Keratinocyte (primary cell): ENCODE results near the gene CREB5. TPM values are rescaled to one million over a fixed set of nuclear protein-coding genes. Genes with fewer than 3 reads are reported as not detected.

Experiments
- DNase-seq: peaks from one replicate; pipeline ENCODE4 v3.0.0-alpha.2; 2011; ENCODE audit warnings: low read depth, missing footprints, low spot score
- FAIRE-seq: peaks from 2 replicates; lab custom pipeline; 2011; peaks lifted over from hg19 to GRCh38; lab: Jason Lieb, UNC
- H2AFZ ChIP-seq: 2 replicates; pipeline ENCODE4 v1.6.0; 2012; ENCODE audit warnings: low read length, control low read depth, inconsistent platforms; ENCODE audit not compliant: control insufficient read depth
- H3K27ac ChIP-seq: 2 replicates; pipeline ENCODE4 v1.5.1; 2011; ENCODE audit warnings: low read length; ENCODE audit not compliant: control insufficient read depth, insufficient read depth
- H3K27me3 ChIP-seq: 3 replicates; pipeline ENCODE4 v1.6.0; 2011; ENCODE audit warnings: low read length; ENCODE audit not compliant: control insufficient read depth, insufficient read depth; ENCODE audit errors: extremely low read depth
- H3K36me3 ChIP-seq, 2 experiments: 2 replicates in 1 of 2; 3 replicates in 1 of 2; pipeline ENCODE4 v1.5.1; 2011; ENCODE audit warnings: low read length in 2 of 2, mild to moderate bottlenecking in 1 of 2; ENCODE audit not compliant: control insufficient read depth in 2 of 2, insufficient read depth in 2 of 2; ENCODE audit errors: extremely low read depth in 1 of 2
- H3K4me1 ChIP-seq: 3 replicates; pipeline ENCODE4 v1.5.1; 2011; ENCODE audit warnings: low read length; ENCODE audit not compliant: control insufficient read depth, insufficient read depth; ENCODE audit errors: extremely low read depth
- H3K4me2 ChIP-seq: 3 replicates; pipeline ENCODE4 v1.6.0; 2011; ENCODE audit warnings: low read depth, low read length; ENCODE audit not compliant: control insufficient read depth, insufficient read depth; ENCODE audit errors: extremely low read depth
- H3K4me3 ChIP-seq, 3 experiments: fragments of 200-600 bp in 1 of 3; sonication (generic) in 1 of 3; 2 replicates in 2 of 3; 3 replicates in 1 of 3; pipeline ENCODE4 v1.5.1; 2011 to 2016; ENCODE audit warnings: low read length in 3 of 3, mild to moderate bottlenecking in 3 of 3, control low read depth in 2 of 3, inconsistent platforms in 1 of 3, low read depth in 1 of 3, mixed read lengths in 1 of 3, mixed run types in 1 of 3, moderate library complexity in 1 of 3; ENCODE audit not compliant: control insufficient read depth in 2 of 3, insufficient read depth in 2 of 3; ENCODE audit errors: extremely low read depth in 1 of 3
- H3K79me2 ChIP-seq: 2 replicates; pipeline ENCODE4 v1.6.0; 2012; ENCODE audit warnings: low read length; ENCODE audit not compliant: control insufficient read depth, insufficient read depth
- H3K9ac ChIP-seq: 3 replicates; pipeline ENCODE4 v1.6.0; 2011; ENCODE audit warnings: low read length; ENCODE audit not compliant: control insufficient read depth, insufficient read depth; ENCODE audit errors: extremely low read depth
- H3K9me1 ChIP-seq: 3 replicates; pipeline ENCODE4 v1.6.0; 2011; ENCODE audit warnings: low read length; ENCODE audit not compliant: control insufficient read depth, insufficient read depth; ENCODE audit errors: extremely low read depth
- H3K9me3 ChIP-seq: 2 replicates; pipeline ENCODE4 v1.5.1; 2012; ENCODE audit warnings: low read depth, low read length; ENCODE audit not compliant: control insufficient read depth
- H4K20me1 ChIP-seq: 3 replicates; pipeline ENCODE4 v1.6.0; 2011; ENCODE audit warnings: low read length; ENCODE audit not compliant: control insufficient read depth, insufficient read depth; ENCODE audit errors: extremely low read depth
- CTCF ChIP-seq, 3 experiments: IDR thresholded peaks in 1 of 3; conservative IDR thresholded peaks in 1 of 3; optimal IDR thresholded peaks in 1 of 3; 2 replicates in 2 of 3; 3 replicates in 1 of 3; pipeline versions ENCODE3 to v1.5.1; 2011; ENCODE audit warnings: low read length in 3 of 3, mild to moderate bottlenecking in 3 of 3, moderate library complexity in 2 of 3, control low read depth in 1 of 3, inconsistent platforms in 1 of 3; ENCODE audit not compliant: insufficient read depth in 2 of 3; ENCODE audit errors: extremely low read depth in 1 of 3
- EZH2 ChIP-seq: IDR thresholded peaks from one replicate; pipeline ENCODE4 v1.6.1; 2012; ENCODE audit warnings: inconsistent platforms, mild to moderate bottlenecking, low read length, moderate library complexity
- dilution Hi-C: fragments of 300-500 bp; cut with MboI; formaldehyde crosslinking; loops from one replicate; pipeline ENCODE4 v1.7.0; 2020; ENCODE audit warnings: low sequenced_read_pairs; ENCODE audit not compliant: extremely low pct_ligation_motif_present
- polyA plus RNA-seq, 5 experiments: library from polyadenylated mRNA; depleted of rRNA in 3 of 5; stranded (reverse) in 3 of 5; stranded (forward) in 1 of 5; unstranded in 1 of 5; fragments of >200 nt; gene quantifications; 1 replicate in 1 of 5; 2 replicates in 3 of 5; 3 replicates in 1 of 5; pipeline versions ENCODE4 v1.2.1 to v1.2.3, GENCODE V29; 2011 to 2012; ENCODE audit warnings: missing spikeins in 2 of 5, low read depth in 1 of 5, low replicate concordance in 1 of 5

Gene CREB5
- polyA plus RNA-seq, 1 donor (not counting 4 experiments of a cell fraction or from before 2014, with no cell fraction given) = 7.9 TPM

DNA sequence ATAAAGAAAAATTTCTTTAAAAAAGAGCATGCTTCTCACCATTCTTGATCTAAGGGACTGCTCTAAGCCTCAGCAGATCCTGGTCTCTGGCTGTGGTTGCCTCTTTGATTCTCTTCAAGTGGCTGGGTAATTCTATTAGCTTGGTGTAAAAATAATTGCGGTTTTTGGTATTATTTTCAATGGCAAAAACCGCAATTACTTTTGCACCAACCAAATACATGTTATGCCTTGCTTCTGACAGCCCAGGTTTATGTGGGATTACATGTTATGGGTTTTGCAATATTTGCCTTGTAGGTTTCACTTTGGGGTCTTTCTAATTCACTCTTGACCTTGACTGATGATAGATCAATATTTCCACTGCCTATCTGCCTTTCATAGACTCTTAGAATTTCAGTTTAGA is 20.0 kb upstream of the CREB5 start:
- DNase-seq (no peak), FAIRE-seq (no peak)
- Histone ChIP-seq H3K27me3 (no peaks in the 10 kb centered on the region), H3K27ac (no peak overlapping the region), H3K9me1 (no peaks in the 10 kb centered on the region), H3K79me2 (no peaks in the 10 kb centered on the region), H2AFZ (no peak overlapping the region), H3K9me3 (no peaks in the 10 kb centered on the region), H3K4me3 (no peak overlapping the region), H3K36me3 (no peaks in the 10 kb centered on the region), H3K4me1 (peaks cover 7% of the 10 kb centered on the region), H3K4me2 (no peak overlapping the region), H4K20me1 (no peaks in the 10 kb centered on the region), H3K9ac (no peak overlapping the region)
- dilution Hi-C loops = no loop called here
- TF ChIP-seq CTCF (optimal IDR thresholded peaks at IDR 0.05 in 1 of 3, IDR thresholded peaks at IDR 0.05 in 1 of 3, conservative IDR thresholded peaks at IDR 0.05 in 1 of 3; ENCODE audit: extremely low read depth in 1 of 3, insufficient read depth in 2 of 3, low read length in 3 of 3) = no peak
- no peak for TF ChIP-seq EZH2

- H3K4me1 ChIP-seq = peaks cover 4% of the 10 kb centered on the region
- FAIRE-seq = no peak
- no peaks in the 10 kb centered on the region for H3K79me2 ChIP-seq
- H4K20me1 ChIP-seq = no peaks in the 10 kb centered on the region
- DNase-seq = no peak
- TF ChIP-seq EZH2 (no peak), CTCF (optimal IDR thresholded peaks at IDR 0.05 in 1 of 3, IDR thresholded peaks at IDR 0.05 in 1 of 3, conservative IDR thresholded peaks at IDR 0.05 in 1 of 3; ENCODE audit: extremely low read depth in 1 of 3, insufficient read depth in 2 of 3, low read length in 3 of 3) (no peak)
- H3K9ac ChIP-seq = no peak overlapping the region
- no peak overlapping the region for H3K4me2 ChIP-seq
- H3K4me3 ChIP-seq = no peak overlapping the region
- H3K27ac ChIP-seq = no peak overlapping the region
- dilution Hi-C loops = no loop called here
- no peaks in the 10 kb centered on the region for H3K9me1 ChIP-seq
- H3K27me3 ChIP-seq = no peaks in the 10 kb centered on the region
- no peaks in the 10 kb centered on the region for H3K9me3 ChIP-seq
- no peaks in the 10 kb centered on the region for H3K36me3 ChIP-seq
- no peak overlapping the region for H2AFZ ChIP-seq
These were observed 16.9 kb upstream of the CREB5 start for GRCh38 chr7:28395404-28395803.
